ENCODE data around the gene KLF11. TPM values are rescaled to one million over a fixed set of nuclear protein-coding genes. Genes with fewer than 3 reads are reported as not detected.

Gene KLF11
- polyA plus RNA-seq, 1 experiment = 4.9 TPM

- Histone ChIP-seq H3K27ac (ENCODE audit: low read depth, low read length) (peak overlapping the region; percentile 94), H3K27me3 (ENCODE audit: control insufficient read depth, insufficient read depth, low read length) (peaks cover 9% of the 10 kb centered on the region), H3K9me3 (ENCODE audit: control insufficient read depth, insufficient read depth, low read length) (no peaks in the 10 kb centered on the region; the same call in 1 of the 2 replicates), H3K4me3 (ENCODE audit: low read depth, low read length) (peak overlapping the region; percentile 39)
- ChIA-PET CTCF (interaction anchor here (0.7 to 2.1 kb wide), 13 partner anchors 9 to 377 kb away, joined by 3 to 17 read pairs (median 6); no protein-coding TSS in a partner anchor), POLR2A (interaction anchor here (0.5 to 1.9 kb wide), 8 partner anchors 9 to 391 kb away, joined by 3 to 6 read pairs (median 4); partner anchors contain the start of genes ODC1 and TAF1B)
- TF ChIP-seq CTCF (IDR thresholded peaks at IDR 0.05; ENCODE audit: low read depth, low read length) = no peak
- peak; percentile 62 for DNase-seq (ENCODE audit: low read depth, low spot score)
Measured at GRCh38 chr2:10057231-10058107, 14.1 kb downstream of the KLF11 start.

GRCh38 chr2:10058251-10059015 is 15.1 kb downstream of the KLF11 start:
- H3K27me3 ChIP-seq (ENCODE audit: control insufficient read depth, insufficient read depth, low read length) = peaks cover 9% of the 10 kb centered on the region
- ChIA-PET CTCF (interaction anchor here (1.0 to 2.1 kb wide), 5 partner anchors 10 to 376 kb away, joined by 3 to 17 read pairs (median 7); no protein-coding TSS in a partner anchor), POLR2A (interaction anchor here (1.5 to 1.9 kb wide), 2 partner anchors 215 to 390 kb away, joined by 3 to 4 read pairs; partner anchors contain the start of genes ODC1 and TAF1B)
- no peak overlapping the region for H3K4me3 ChIP-seq (ENCODE audit: low read depth, low read length)
- H3K27ac ChIP-seq (ENCODE audit: low read depth, low read length) = no peak overlapping the region
- DNase-seq (ENCODE audit: low read depth, low spot score) = no peak
- no peak for TF ChIP-seq CTCF (IDR thresholded peaks at IDR 0.05; ENCODE audit: low read depth, low read length)
- no peaks in the 10 kb centered on the region; the same call in 1 of the 2 replicates for H3K9me3 ChIP-seq (ENCODE audit: control insufficient read depth, insufficient read depth, low read length)

DNA sequence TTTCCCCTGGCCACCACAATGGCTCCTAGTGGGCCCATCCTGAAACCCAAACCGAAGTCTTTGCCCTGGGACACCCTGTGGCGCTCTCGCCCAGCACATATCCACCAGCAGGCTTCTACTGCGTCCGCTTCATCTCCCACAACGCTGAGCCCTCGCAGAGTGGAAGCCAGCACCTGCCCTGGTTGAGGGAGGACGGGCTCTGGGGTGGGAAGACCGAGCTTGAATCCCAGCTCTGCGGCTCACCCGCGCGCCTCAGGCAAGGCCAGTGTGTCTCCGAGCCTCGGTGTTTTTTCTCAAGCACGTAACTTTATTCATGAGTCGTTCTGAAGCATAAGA is 15.6 kb downstream of the KLF11 start:
- Histone ChIP-seq H3K4me3 (ENCODE audit: low read depth, low read length) (no peak overlapping the region), H3K27me3 (ENCODE audit: control insufficient read depth, insufficient read depth, low read length) (peaks cover 9% of the 10 kb centered on the region), H3K27ac (ENCODE audit: low read depth, low read length) (no peak overlapping the region), H3K9me3 (ENCODE audit: control insufficient read depth, insufficient read depth, low read length) (no peaks in the 10 kb centered on the region; the same call in 1 of the 2 replicates)
- CTCF ChIA-PET = interaction anchor here (1.0 to 1.8 kb wide), 4 partner anchors 10 to 245 kb away, joined by 3 to 6 read pairs (median 4); no protein-coding TSS in a partner anchor
- no peak for DNase-seq (ENCODE audit: low read depth, low spot score)
- POLR2A ChIA-PET = no interaction called here
- TF ChIP-seq CTCF (IDR thresholded peaks at IDR 0.05; ENCODE audit: low read depth, low read length) = no peak

DNA sequence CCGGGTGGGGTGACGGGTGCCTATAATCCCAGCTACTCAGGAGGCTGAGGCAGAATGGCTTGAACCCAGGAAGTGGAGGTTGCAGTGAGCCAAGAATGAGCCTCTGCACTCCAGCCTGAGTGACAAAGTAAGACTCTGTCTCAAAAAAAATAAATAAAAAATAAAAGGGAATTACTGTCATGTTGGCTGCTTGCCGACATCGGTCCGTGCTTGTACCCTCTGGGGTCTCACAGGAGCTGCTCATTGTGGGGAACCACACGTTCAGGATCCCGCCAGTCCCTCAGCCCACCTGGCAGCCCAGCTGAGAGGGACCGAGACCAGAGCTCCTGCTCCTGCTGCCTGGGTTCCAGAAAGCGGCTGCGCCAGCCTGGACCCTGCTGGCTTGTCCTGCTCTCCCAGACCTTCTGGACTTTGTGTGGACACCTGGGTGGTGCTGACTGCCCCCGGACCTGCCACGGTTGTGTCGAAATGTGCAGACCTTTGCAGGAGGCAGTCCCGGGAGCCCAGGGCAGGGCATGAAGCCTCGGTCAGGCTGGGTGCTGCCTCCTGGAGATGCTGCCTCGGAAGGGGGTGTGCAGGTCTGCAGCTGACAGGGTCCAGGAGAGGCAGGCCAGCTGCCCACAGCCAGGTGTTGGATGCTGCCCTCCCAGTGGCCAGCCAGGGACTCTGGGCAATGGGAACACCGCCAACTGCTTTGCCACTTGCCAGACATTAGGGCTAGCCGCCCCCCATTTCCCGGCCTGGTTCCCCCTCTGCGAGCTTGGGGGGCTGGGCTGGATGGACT is 16.4 kb downstream of the KLF11 start:
- ChIA-PET CTCF (interaction anchor here (1.0 to 1.9 kb wide), 5 partner anchors 11 to 375 kb away, joined by 3 to 17 read pairs (median 5); no protein-coding TSS in a partner anchor), POLR2A (no interaction called here)
- no peak overlapping the region for H3K27ac ChIP-seq (ENCODE audit: low read depth, low read length)

More for the DNA sequence above, 16.4 kb downstream of the KLF11 start:
- H3K9me3 ChIP-seq (ENCODE audit: control insufficient read depth, insufficient read depth, low read length) = no peaks in the 10 kb centered on the region; the same call in 1 of the 2 replicates
- DNase-seq (ENCODE audit: low read depth, low spot score) = no peak
- TF ChIP-seq CTCF (IDR thresholded peaks at IDR 0.05; ENCODE audit: low read depth, low read length) = no peak
- H3K27me3 ChIP-seq (ENCODE audit: control insufficient read depth, insufficient read depth, low read length) = peaks cover 9% of the 10 kb centered on the region
- H3K4me3 ChIP-seq (ENCODE audit: low read depth, low read length) = no peak overlapping the region

All from AG04450 (cell line).